Bronchial epithelial cell (primary cell): Measurements from ENCODE around the gene MAPKAPK5. TPM values are rescaled to one million over a fixed set of nuclear protein-coding genes. Genes with fewer than 3 reads are reported as not detected.

ENCODE experiments used
- DNase-seq: peaks from one replicate; pipeline ENCODE4 v3.0.0-alpha.2; 2010; ENCODE audit warnings: low read depth
- FAIRE-seq: peaks from 2 replicates; lab custom pipeline; 2011; peaks lifted over from hg19 to GRCh38; lab: Jason Lieb, UNC
- H3K27me3 ChIP-seq: 2 replicates; pipeline ENCODE4 v1.5.1; 2011; ENCODE audit warnings: low read length; ENCODE audit not compliant: control insufficient read depth, insufficient read depth
- H3K36me3 ChIP-seq: 2 replicates; pipeline ENCODE4 v1.5.1; 2011; ENCODE audit warnings: low read length; ENCODE audit not compliant: control insufficient read depth, insufficient read depth
- H3K4me3 ChIP-seq: 2 replicates; pipeline ENCODE4 v1.5.1; 2011; ENCODE audit warnings: mild to moderate bottlenecking, low read depth, low read length, control low read depth
- total RNA-seq: library from RNA; depleted of rRNA; stranded (reverse); fragments of >200 nt; gene quantifications from 2 replicates; pipeline ENCODE4 v1.2.1, GENCODE V29; 2014
- TF ChIP-seq, protein P1 (sequence below): IDR thresholded peaks from 2 replicates; pipeline ENCODE4 v1.5.1; 2011; ENCODE audit warnings: mild to moderate bottlenecking, moderate library complexity, low read length, control low read depth, inconsistent platforms; ENCODE audit not compliant: insufficient read depth, severe bottlenecking

Gene MAPKAPK5
- total RNA-seq, 1 donor from 2014 or later = 45.5 TPM

DNA sequence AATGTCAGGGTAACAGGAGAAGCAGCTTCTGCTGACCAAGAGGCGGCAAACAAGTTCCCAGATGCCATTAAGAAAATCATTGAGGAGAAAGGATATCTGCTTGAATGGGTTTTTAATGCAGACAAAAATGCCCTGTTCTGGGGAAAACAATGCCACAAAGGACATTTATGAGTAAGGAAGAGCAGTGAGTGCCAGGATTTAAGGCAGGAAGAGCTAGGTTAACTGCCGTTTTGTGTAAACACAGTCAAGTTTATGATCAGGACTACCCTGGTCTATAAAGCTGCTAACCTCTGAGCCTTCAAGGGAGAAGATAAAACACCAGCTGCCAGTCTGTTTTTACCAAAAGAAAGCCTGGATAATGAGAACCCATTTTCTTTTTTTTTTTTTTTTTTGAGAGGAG lies 8.5 kb downstream of the MAPKAPK5 start:
- FAIRE-seq = no peak
- TF ChIP-seq, protein P1, sequence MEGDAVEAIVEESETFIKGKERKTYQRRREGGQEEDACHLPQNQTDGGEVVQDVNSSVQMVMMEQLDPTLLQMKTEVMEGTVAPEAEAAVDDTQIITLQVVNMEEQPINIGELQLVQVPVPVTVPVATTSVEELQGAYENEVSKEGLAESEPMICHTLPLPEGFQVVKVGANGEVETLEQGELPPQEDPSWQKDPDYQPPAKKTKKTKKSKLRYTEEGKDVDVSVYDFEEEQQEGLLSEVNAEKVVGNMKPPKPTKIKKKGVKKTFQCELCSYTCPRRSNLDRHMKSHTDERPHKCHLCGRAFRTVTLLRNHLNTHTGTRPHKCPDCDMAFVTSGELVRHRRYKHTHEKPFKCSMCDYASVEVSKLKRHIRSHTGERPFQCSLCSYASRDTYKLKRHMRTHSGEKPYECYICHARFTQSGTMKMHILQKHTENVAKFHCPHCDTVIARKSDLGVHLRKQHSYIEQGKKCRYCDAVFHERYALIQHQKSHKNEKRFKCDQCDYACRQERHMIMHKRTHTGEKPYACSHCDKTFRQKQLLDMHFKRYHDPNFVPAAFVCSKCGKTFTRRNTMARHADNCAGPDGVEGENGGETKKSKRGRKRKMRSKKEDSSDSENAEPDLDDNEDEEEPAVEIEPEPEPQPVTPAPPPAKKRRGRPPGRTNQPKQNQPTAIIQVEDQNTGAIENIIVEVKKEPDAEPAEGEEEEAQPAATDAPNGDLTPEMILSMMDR = no peak
- Histone ChIP-seq H3K27me3 (no peaks in the 10 kb centered on the region), H3K4me3 (no peak overlapping the region), H3K36me3 (peaks cover 3% of the 10 kb centered on the region)
- no peak for DNase-seq

DNA sequence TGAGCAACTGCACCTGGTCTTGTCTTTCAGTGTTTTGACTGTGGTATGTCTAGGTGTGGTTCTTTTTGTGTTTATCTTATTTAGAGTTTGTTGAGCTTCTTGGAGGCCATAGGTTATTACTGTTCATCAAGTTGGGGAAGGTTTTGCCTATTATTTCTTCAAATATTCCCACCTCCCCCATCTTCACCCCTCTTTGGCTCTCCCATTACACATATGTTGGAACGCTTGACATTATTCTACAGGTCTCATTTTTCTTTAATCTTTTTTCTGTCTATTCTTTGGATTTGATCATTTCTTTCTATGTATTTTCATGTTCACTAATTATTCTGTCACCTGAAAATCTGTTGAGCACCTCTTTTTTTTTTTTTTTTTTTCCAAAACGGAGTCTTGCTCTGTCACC lies 16.2 kb downstream of the MAPKAPK5 start:
- Histone ChIP-seq H3K4me3 (no peak overlapping the region), H3K27me3 (no peaks in the 10 kb centered on the region), H3K36me3 (peaks cover 3% of the 10 kb centered on the region)
- FAIRE-seq = no peak
- TF ChIP-seq, protein P1 = no peak
- no peak for DNase-seq

DNA sequence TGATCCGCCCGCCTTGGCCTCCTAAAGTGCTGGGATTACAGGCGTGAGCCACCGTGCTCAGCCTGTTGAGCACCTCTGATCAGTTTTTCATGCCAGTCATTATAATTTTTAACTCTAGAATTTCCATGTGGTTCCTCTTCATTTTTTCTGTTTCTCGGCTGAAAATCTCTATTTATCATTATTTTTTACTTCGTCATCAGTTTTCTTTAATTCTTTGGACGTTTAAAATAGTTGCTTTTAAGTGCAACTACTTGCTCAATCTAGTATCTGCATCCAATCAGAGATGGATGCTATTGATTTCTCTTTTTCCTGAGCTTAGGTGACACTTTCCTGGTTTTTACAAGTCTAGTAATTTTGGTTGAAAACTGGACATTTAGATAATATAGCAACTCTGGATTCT lies 16.8 kb downstream of the MAPKAPK5 start:
- no peaks in the 10 kb centered on the region for H3K27me3 ChIP-seq
- H3K36me3 ChIP-seq = peaks cover 3% of the 10 kb centered on the region
- FAIRE-seq (no peak), DNase-seq (no peak)
- TF ChIP-seq, protein P1 = no peak
- H3K4me3 ChIP-seq = no peak overlapping the region

DNA sequence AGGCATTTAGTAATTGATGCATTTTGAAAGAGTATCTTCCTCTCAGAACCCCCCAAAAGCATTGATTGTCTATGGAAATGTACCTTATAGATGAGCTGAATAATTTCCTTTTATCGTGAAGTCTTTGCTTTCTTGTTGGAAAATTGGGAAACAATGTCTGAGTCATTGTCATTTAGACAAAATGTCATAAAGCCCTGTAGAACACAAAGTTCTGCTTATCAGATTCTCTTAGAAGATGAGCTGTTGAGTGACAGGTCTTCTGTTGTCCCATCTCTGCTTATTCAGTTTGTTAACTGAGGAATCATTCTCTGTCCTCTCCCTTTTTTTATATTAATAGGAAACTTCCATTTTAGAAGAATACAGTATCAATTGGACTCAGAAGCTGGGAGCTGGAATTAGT lies 22.9 kb downstream of the MAPKAPK5 start:
- FAIRE-seq (no peak), DNase-seq (no peak)
- Histone ChIP-seq H3K27me3 (no peaks in the 10 kb centered on the region), H3K36me3 (peaks cover 8% of the 10 kb centered on the region), H3K4me3 (no peak overlapping the region)
- TF ChIP-seq, protein P1 = no peak

DNA sequence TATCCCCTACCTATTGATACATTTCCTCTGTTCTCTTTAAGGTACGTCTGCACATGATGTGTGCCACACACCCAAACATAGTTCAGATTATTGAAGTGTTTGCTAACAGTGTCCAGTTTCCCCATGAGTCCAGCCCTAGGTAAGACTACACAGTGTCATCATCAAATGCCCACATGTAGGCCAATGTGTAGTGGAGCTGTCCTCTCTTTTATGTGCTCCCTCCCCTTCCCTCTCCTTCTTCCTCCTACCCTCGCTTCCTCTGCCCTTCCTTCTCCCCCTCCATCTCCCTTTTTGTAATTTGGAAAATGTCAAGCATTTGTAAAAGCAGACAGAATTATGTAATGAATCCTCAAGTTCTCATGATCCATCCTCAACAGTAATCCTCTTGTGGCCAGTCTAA lies 25.5 kb downstream of the MAPKAPK5 start:
- Histone ChIP-seq H3K4me3 (no peak overlapping the region), H3K36me3 (peaks cover 10% of the 10 kb centered on the region), H3K27me3 (no peaks in the 10 kb centered on the region)
- FAIRE-seq = no peak
- TF ChIP-seq, protein P1 = no peak
- DNase-seq = no peak

DNA sequence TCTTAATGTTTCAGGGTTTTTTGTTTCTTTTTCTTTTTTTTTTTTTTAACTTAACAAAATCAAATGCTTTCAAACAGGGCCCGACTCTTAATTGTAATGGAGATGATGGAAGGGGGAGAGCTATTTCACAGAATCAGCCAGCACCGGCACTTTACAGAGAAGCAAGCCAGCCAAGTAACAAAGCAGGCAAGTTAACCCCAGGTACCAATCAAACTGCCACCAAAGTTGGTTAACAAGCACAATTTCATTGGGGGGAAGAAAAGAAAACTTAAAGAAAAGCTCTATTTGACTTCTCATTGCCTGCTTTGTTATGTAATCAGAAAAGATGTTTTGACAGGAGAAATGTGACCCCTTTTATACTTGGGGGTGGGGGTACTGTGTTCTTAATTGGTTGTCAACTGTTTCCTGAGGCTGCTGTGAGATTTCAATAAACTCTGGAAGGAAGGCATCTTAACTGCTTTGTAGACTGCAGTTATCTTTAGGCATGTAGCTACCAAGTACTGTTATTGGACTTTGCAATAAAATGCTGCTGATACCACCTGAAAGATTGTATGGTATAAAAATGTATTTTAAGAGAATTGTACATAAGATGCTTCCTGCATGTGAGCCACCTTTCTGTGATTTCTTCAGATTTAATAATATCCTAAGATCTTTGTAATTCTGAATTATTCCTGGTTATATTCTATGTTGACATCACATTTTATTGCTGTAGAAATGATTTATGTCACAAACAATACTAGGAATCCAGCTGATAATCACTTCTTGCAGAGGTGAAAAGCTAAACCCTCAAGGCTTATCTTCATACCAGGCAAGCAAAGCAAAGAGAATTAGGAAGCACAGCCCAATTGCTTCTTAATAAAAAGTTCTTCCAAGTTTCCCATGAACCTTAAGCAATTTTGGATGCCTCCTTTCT lies 26.9 kb downstream of the MAPKAPK5 start:
- Histone ChIP-seq H3K36me3 (peaks cover 10% of the 10 kb centered on the region), H3K4me3 (no peak overlapping the region), H3K27me3 (no peaks in the 10 kb centered on the region)
- TF ChIP-seq, protein P1 = no peak
- no peak for DNase-seq
- no peak for FAIRE-seq
